Ascending aorta (tissue), 2 donors: ENCODE data around the gene SERPINA4. TPM values are rescaled to one million over a fixed set of nuclear protein-coding genes. Genes with fewer than 3 reads are reported as not detected.

Experiments
- DNase-seq, 2 donors: peaks; one replicate each; pipeline ENCODE4 v3.0.0-alpha.2; 2019; ENCODE audit warnings: low spot score in 2 of 2
- H3K27ac ChIP-seq, 2 donors: fragments of 200-600 bp; sonication (generic); one replicate each; pipeline ENCODE4 v1.5.1; 2016 to 2017; ENCODE audit warnings: mild to moderate bottlenecking in 1 of 2
- H3K27me3 ChIP-seq: fragments of 200-600 bp; sonication (generic); one replicate; pipeline ENCODE4 v1.5.1; 2017
- H3K36me3 ChIP-seq, 2 donors: fragments of 200-600 bp; sonication (generic); one replicate each; pipeline ENCODE4 v1.5.1; 2016
- H3K4me1 ChIP-seq, 2 donors: fragments of 200-600 bp; sonication (generic); one replicate each; pipeline ENCODE4 v1.5.1; 2016 to 2017; ENCODE audit warnings: mild to moderate bottlenecking in 1 of 2
- H3K4me3 ChIP-seq, 2 donors: fragments of 200-600 bp; sonication (generic); one replicate each; pipeline ENCODE4 v1.5.1; 2016 to 2017; ENCODE audit warnings: mild to moderate bottlenecking in 1 of 2
- H3K9me3 ChIP-seq, 2 donors: fragments of 200-600 bp; sonication (generic); one replicate each; pipeline ENCODE4 v1.5.1; 2016
- intact Hi-C: fragments of 100-400 bp; cut with DNase I; formaldehyde crosslinking; loops from one replicate; pipeline ENCODE4 v1.15.1; 2023
- total RNA-seq: library from RNA; depleted of rRNA; stranded (reverse); fragments of >200 nt; gene quantifications from one replicate; pipeline ENCODE4 v1.1.0, GENCODE V29; 2016
- TF ChIP-seq, protein P1 (sequence below), 3 experiments: fragments of 200-600 bp in 2 of 3; fragments of 450-650 bp in 1 of 3; sonication (generic) in 2 of 3; IDR thresholded peaks; one replicate each; pipeline ENCODE4 v1.5.1; 2016 to 2019; ENCODE audit warnings: antibody characterized with exemption in 3 of 3, mild to moderate bottlenecking in 1 of 3, moderate library complexity in 1 of 3

SERPINA4 gene
- total RNA-seq, 1 donor from 2014 or later: not detected

DNA sequence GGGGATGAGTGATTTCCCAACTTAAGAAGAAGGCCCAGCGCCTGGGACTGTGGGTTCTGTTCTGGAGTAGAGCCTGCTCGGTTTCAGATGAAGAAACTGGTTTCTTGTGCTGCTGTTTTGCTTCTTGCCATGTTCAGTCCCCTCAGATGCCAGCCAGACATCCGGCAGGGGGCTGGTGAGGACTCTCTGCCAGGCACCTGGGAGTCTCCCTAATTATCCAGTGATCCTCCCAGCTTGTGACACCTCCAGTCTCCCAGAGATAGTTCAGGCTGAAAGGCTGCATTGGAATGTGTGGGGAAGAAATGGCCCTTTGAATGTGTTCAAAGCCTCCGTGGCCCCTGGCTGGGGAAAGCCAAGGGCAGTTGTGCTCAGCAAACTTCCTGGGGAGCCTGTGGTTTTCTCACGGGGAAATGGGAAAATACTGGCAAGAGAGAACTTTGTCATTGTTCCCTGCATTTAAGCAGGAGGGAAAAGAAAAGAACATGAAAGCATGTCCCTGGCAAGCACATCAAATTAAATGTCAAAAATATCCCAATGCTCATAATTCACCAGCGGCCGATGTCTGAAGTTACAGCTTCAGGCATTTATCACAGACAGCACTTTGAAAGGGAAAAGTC lies 43.5 kb upstream of the SERPINA4 start:
- no peaks in the 10 kb centered on the region for H3K27me3 ChIP-seq
- no peak for DNase-seq
- H3K4me1 ChIP-seq: no peaks in the 10 kb centered on the region
- intact Hi-C loops: no loop called here
- no peaks in the 10 kb centered on the region for H3K36me3 ChIP-seq
- H3K4me3 ChIP-seq: no peak overlapping the region
- H3K27ac ChIP-seq: no peak overlapping the region
- H3K9me3 ChIP-seq: no peaks in the 10 kb centered on the region
- TF ChIP-seq, protein P1, sequence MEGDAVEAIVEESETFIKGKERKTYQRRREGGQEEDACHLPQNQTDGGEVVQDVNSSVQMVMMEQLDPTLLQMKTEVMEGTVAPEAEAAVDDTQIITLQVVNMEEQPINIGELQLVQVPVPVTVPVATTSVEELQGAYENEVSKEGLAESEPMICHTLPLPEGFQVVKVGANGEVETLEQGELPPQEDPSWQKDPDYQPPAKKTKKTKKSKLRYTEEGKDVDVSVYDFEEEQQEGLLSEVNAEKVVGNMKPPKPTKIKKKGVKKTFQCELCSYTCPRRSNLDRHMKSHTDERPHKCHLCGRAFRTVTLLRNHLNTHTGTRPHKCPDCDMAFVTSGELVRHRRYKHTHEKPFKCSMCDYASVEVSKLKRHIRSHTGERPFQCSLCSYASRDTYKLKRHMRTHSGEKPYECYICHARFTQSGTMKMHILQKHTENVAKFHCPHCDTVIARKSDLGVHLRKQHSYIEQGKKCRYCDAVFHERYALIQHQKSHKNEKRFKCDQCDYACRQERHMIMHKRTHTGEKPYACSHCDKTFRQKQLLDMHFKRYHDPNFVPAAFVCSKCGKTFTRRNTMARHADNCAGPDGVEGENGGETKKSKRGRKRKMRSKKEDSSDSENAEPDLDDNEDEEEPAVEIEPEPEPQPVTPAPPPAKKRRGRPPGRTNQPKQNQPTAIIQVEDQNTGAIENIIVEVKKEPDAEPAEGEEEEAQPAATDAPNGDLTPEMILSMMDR (IDR thresholded peaks at IDR 0.05): no peak

GRCh38 chr14:94521375-94522114 lies 39.7 kb upstream of the SERPINA4 start:
- intact Hi-C loops: no loop called here
- no peak overlapping the region for H3K4me3 ChIP-seq
- H3K4me1 ChIP-seq: no peaks in the 10 kb centered on the region
- H3K9me3 ChIP-seq: no peaks in the 10 kb centered on the region
- no peak overlapping the region for H3K27ac ChIP-seq
- TF ChIP-seq, protein P1 (IDR thresholded peaks at IDR 0.05): no peak
- no peak for DNase-seq
- no peaks in the 10 kb centered on the region for H3K27me3 ChIP-seq
- H3K36me3 ChIP-seq: no peaks in the 10 kb centered on the region

GRCh38 chr14:94522115-94522724 lies 39.0 kb upstream of the SERPINA4 start:
- TF ChIP-seq, protein P1 (IDR thresholded peaks at IDR 0.05): no peak
- Histone ChIP-seq H3K27me3 (no peaks in the 10 kb centered on the region), H3K4me3 (no peak overlapping the region), H3K4me1 (no peaks in the 10 kb centered on the region), H3K27ac (no peak overlapping the region), H3K9me3 (no peaks in the 10 kb centered on the region), H3K36me3 (no peaks in the 10 kb centered on the region)
- intact Hi-C loops: no loop called here
- peak in 1 of 2 donors; percentile 28 for DNase-seq

DNA sequence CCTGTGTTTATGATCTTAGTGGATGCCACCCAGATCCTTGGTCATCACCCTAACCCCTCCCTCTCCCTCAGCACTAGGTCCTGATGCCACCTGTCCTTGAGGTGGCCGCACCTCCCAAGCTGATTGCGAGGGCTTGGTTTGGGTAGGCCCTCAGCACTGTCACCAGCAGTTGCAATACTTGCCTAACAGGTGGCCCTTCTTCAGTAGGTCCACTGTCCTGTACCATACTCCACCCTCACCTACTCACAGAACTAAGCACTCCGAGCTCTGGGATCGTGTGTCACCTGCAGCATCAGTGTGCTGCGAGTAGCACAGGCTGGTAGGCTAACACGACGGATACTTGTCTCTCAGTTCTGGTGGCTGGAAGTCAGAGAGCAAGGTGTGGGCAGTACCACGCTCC lies 38.0 kb upstream of the SERPINA4 start:
- TF ChIP-seq, protein P1 (IDR thresholded peaks at IDR 0.05): no peak
- no peak for DNase-seq
- Histone ChIP-seq H3K27ac (no peak overlapping the region), H3K4me3 (no peak overlapping the region), H3K4me1 (no peaks in the 10 kb centered on the region), H3K9me3 (no peaks in the 10 kb centered on the region), H3K36me3 (no peaks in the 10 kb centered on the region), H3K27me3 (no peaks in the 10 kb centered on the region)
- intact Hi-C loops: no loop called here

GRCh38 chr14:94524093-94524492 lies 37.1 kb upstream of the SERPINA4 start:
- TF ChIP-seq, protein P1 (IDR thresholded peaks at IDR 0.05): no peak
- Histone ChIP-seq H3K27ac (no peak overlapping the region), H3K27me3 (no peaks in the 10 kb centered on the region), H3K36me3 (no peaks in the 10 kb centered on the region), H3K4me1 (no peaks in the 10 kb centered on the region), H3K9me3 (no peaks in the 10 kb centered on the region), H3K4me3 (no peak overlapping the region)
- DNase-seq: no peak
- intact Hi-C loops: no loop called here
